ENCODE data around the gene P4HB.

P4HB gene

GRCh38 chr17:81821147-81821546 is 39.2 kb downstream of the P4HB start:
- Mint-ChIP-seq H3K36me3 (peaks cover 13% of the 10 kb centered on the region), H3K4me3 (no peak overlapping the region), H3K27ac (no peak overlapping the region), H3K4me1 (peaks cover 6% of the 10 kb centered on the region), H3K9me3 (no peaks in the 10 kb centered on the region), H3K27me3 (peaks cover 21% of the 10 kb centered on the region)
- no peak for ATAC-seq

DNA sequence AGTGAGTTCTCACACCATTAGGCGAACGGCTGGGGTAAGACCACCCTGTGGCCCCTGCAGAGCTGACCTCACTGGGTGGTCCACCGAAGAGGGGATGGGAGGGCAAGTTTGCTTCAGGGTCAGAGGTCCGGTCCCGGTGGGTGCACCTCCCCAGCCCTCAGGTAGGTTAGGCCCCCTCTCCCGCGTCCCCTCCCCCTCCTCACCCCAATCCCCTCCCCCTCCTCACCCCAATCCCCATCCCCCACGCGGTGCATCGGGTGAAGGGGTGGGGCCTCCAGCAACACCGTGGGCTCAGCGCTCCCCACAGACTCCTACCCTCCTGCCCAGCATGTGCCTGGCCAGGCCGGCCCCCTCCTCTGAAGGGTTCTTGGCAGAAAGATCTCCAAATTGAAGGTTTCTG is 40.6 kb downstream of the P4HB start:
- Mint-ChIP-seq H3K27me3 (peaks cover 25% of the 10 kb centered on the region), H3K9me3 (no peaks in the 10 kb centered on the region), H3K27ac (no peak overlapping the region), H3K4me1 (no peaks in the 10 kb centered on the region), H3K4me3 (no peak overlapping the region), H3K36me3 (peaks cover 8% of the 10 kb centered on the region)
- no peak for ATAC-seq

GRCh38 chr17:81817758-81818147 is 42.6 kb downstream of the P4HB start:
- Mint-ChIP-seq H3K36me3 (no peaks in the 10 kb centered on the region), H3K4me1 (no peaks in the 10 kb centered on the region), H3K4me3 (no peak overlapping the region), H3K27ac (no peak overlapping the region), H3K27me3 (peaks cover 26% of the 10 kb centered on the region), H3K9me3 (no peaks in the 10 kb centered on the region)
- ATAC-seq: no peak

- Mint-ChIP-seq H3K9me3 (no peaks in the 10 kb centered on the region), H3K36me3 (no peaks in the 10 kb centered on the region), H3K4me1 (no peaks in the 10 kb centered on the region), H3K27ac (no peak overlapping the region), H3K4me3 (no peak overlapping the region), H3K27me3 (peaks cover 44% of the 10 kb centered on the region)
- no peak for ATAC-seq
These were observed 44.7 kb downstream of the P4HB start for GRCh38 chr17:81815646-81815986.

DNA sequence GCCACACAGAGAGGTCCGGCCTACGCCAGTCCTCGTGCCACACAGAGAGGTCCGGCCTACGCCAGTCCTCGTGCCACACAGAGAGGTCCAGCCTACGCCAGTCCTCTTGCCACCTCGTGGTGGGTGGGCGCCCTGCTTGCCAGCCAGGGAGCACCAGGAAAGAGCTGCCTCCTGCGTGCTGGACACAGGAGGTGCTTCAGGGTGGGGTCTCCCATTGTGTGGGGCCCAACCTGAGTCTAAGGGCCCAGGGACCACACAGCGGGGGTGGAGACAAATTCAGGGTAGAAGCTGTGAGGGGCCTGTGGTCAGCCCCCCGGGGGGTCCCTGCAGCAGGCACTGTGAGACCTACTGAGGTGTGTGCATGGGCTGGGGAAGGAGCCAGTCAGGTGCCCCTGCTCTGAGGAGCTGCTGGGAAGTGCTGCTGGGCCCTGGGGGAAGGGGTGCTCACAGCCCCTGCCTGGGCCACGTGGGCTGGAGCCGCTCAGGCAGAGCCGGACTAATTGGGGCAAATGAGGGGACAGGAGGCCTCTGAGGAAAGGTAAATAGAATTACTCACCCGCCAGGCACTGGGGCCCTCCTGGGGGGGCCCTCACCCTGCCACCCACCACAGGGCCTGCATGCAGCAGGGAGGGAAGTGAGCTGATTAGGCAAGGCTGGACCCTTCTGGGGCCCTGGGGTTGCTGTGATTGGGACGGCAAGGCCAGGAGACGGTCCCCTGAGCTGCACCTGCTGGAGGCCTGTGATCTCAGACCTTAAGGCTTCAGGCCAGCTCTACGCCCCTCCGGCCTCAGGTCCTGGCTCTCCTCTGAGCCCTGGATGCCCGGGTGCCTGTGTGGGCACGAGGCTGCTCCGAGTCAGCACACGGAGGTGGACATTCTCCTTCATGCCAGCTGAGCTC is 45.3 kb downstream of the P4HB start:
- Mint-ChIP-seq H3K27me3 (peaks cover 50% of the 10 kb centered on the region), H3K9me3 (no peaks in the 10 kb centered on the region), H3K4me3 (no peak overlapping the region), H3K4me1 (no peaks in the 10 kb centered on the region), H3K27ac (no peak overlapping the region), H3K36me3 (no peaks in the 10 kb centered on the region)
- ATAC-seq: no peak

GRCh38 chr17:81813861-81814683 is 46.3 kb downstream of the P4HB start:
- no peak for ATAC-seq
- no peak overlapping the region for H3K4me3 Mint-ChIP-seq
- H3K36me3 Mint-ChIP-seq: no peaks in the 10 kb centered on the region
- H3K4me1 Mint-ChIP-seq: peaks cover 4% of the 10 kb centered on the region
- H3K9me3 Mint-ChIP-seq: no peaks in the 10 kb centered on the region
- H3K27me3 Mint-ChIP-seq: peaks cover 59% of the 10 kb centered on the region
- no peak overlapping the region for H3K27ac Mint-ChIP-seq

DNA sequence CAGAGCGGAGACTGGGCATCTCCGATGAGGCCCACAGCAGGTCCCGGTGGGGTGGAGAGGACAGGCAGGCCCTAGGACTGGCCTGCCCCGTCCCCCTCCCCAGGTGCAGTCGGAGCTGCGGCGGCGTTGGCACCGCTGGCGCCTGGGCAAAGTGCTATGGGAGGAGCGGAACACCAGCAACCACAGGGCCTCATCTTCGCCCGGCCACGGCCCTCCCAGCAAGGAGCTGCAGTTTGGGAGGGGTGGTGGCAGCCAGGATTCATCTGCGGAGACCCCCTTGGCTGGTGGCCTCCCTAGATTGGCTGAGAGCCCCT is 47.0 kb downstream of the P4HB start:
- no peak overlapping the region for H3K27ac Mint-ChIP-seq
- no peaks in the 10 kb centered on the region for H3K9me3 Mint-ChIP-seq
- H3K36me3 Mint-ChIP-seq: no peaks in the 10 kb centered on the region
- H3K4me3 Mint-ChIP-seq: no peak overlapping the region
- no peak for ATAC-seq
- H3K27me3 Mint-ChIP-seq: peaks cover 67% of the 10 kb centered on the region
- H3K4me1 Mint-ChIP-seq: peaks cover 7% of the 10 kb centered on the region

DNA sequence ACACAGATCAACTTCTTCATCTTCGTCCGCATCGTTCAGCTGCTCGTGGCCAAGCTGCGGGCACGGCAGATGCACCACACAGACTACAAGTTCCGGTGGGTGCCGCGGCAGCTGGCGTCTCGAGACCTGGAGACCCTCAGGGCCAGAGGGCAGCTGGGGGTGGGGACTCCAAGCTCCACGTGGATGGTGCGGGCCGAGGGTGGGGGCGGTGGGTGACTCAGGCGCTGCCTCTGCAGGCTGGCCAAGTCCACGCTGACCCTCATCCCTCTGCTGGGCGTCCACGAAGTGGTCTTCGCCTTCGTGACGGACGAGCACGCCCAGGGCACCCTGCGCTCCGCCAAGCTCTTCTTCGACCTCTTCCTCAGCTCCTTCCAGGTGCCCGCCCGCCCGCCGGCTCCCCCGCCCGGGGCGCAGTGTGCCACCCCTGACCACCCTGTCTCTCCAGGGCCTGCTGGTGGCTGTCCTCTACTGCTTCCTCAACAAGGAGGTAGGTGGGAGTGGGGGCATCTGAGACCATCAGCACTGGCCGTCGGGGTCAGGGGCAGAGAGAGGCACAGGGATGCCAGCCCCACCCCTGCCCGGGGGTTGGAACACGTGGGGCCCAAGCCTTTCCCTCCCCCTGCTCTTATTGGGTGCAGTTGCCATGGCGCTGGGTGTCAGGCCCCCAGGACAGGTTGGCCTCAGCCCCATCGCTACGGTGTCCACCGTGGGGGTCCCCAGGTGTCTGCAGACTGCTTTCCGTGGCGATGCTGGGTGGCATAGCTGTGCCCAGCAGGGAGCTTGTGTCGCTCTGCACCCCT is 47.6 kb downstream of the P4HB start:
- Mint-ChIP-seq H3K4me1 (peaks cover 7% of the 10 kb centered on the region), H3K4me3 (no peak overlapping the region)

DNA sequence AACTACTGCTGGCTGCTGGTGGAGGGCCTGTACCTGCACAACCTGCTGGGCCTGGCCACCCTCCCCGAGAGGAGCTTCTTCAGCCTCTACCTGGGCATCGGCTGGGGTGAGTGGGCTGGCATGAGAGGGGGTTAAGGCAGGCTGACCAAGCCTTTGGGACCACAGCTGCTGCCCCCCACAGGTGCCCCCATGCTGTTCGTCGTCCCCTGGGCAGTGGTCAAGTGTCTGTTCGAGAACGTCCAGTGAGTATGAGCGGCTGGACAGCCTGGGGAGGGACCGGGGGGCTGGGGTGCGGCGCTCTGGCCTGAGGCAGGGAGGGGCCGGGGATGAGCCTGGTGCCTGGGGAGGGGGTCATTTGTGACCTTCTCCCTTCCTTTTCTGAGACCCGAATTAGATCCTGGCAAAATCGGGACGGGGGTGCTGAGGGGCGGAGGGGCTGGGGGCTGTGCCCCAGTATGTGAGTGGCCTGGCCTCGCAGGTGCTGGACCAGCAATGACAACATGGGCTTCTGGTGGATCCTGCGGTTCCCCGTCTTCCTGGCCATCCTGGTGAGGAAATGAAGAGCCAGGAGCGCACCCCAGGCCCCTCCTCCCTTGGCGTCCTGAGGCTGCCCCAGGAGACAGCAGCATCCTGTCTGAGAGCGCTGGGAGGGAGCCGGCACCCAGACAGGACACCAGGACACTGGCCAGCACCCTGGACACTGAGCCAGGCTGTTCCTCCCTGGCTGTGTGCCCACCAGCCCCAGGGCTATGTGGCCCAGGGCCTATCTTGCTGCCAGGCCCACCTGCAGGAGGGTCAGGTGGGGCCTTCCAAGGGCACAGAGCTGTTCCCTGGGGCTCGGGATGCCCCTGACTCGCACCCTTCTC is 48.4 kb downstream of the P4HB start:
- no peaks in the 10 kb centered on the region for H3K9me3 Mint-ChIP-seq
- H3K27me3 Mint-ChIP-seq: peaks cover 68% of the 10 kb centered on the region
- H3K4me1 Mint-ChIP-seq: peaks cover 7% of the 10 kb centered on the region
- no peak overlapping the region for H3K27ac Mint-ChIP-seq
- H3K4me3 Mint-ChIP-seq: no peak overlapping the region
- ATAC-seq: no peak
- H3K36me3 Mint-ChIP-seq: no peaks in the 10 kb centered on the region

More for the DNA sequence above, 47.6 kb downstream of the P4HB start:
- Mint-ChIP-seq H3K27ac (no peak overlapping the region), H3K9me3 (no peaks in the 10 kb centered on the region), H3K36me3 (no peaks in the 10 kb centered on the region), H3K27me3 (peaks cover 68% of the 10 kb centered on the region)
- ATAC-seq: no peak

GRCh38 chr17:81810892-81811704 is 49.2 kb downstream of the P4HB start:
- Mint-ChIP-seq H3K36me3 (no peaks in the 10 kb centered on the region), H3K27ac (no peak overlapping the region), H3K4me3 (no peak overlapping the region), H3K4me1 (peaks cover 7% of the 10 kb centered on the region), H3K27me3 (peaks cover 68% of the 10 kb centered on the region), H3K9me3 (no peaks in the 10 kb centered on the region)
- ATAC-seq: no peak

DNA sequence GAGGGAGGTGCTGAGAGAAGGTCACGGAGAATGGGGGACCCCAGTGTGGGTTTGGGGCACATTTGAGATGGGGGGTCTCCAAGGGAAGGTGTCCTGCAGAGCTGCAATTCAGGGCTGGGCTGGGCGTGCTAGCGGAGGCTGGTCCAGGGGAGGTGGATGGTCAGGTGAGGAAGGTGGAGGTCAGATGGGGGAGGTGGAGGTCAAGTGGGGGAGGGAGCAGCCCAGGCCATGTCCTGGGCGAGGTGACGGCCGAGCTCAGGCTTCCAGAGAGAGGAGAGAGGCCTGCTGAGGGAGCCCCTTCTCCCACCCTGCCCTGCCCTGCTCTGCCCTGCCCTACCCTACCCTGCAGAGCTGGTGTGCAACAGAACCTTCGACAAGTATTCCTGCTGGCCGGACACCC is 49.9 kb downstream of the P4HB start:
- H3K36me3 Mint-ChIP-seq: no peaks in the 10 kb centered on the region
- no peak for ATAC-seq
- no peaks in the 10 kb centered on the region for H3K9me3 Mint-ChIP-seq
- peaks cover 69% of the 10 kb centered on the region for H3K27me3 Mint-ChIP-seq
- H3K4me3 Mint-ChIP-seq: no peak overlapping the region
- H3K4me1 Mint-ChIP-seq: peaks cover 7% of the 10 kb centered on the region
- H3K27ac Mint-ChIP-seq: no peak overlapping the region

DNA sequence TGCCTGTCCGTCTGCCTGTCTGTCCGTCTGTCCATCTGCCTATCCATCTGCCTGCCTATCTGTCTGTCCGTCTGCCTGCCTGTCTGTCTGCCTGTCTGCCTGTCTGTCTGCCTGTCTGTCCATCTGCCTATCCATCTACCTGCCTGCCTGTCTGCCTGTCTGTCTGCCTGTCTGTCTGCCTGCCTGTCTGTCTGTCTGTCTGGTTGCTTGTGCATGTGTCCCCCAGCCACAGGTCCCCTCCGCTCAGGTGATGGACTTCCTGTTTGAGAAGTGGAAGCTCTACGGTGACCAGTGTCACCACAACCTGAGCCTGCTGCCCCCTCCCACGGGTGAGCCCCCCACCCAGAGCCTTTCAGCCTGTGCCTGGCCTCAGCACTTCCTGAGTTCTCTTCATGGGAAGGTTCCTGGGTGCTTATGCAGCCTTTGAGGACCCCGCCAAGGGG is 50.8 kb downstream of the P4HB start:
- no peaks in the 10 kb centered on the region for H3K9me3 Mint-ChIP-seq
- H3K36me3 Mint-ChIP-seq: no peaks in the 10 kb centered on the region
- H3K4me1 Mint-ChIP-seq: peaks cover 11% of the 10 kb centered on the region
- peaks cover 75% of the 10 kb centered on the region for H3K27me3 Mint-ChIP-seq
- H3K4me3 Mint-ChIP-seq: no peak overlapping the region
- no peak for ATAC-seq
- H3K27ac Mint-ChIP-seq: no peak overlapping the region

DNA sequence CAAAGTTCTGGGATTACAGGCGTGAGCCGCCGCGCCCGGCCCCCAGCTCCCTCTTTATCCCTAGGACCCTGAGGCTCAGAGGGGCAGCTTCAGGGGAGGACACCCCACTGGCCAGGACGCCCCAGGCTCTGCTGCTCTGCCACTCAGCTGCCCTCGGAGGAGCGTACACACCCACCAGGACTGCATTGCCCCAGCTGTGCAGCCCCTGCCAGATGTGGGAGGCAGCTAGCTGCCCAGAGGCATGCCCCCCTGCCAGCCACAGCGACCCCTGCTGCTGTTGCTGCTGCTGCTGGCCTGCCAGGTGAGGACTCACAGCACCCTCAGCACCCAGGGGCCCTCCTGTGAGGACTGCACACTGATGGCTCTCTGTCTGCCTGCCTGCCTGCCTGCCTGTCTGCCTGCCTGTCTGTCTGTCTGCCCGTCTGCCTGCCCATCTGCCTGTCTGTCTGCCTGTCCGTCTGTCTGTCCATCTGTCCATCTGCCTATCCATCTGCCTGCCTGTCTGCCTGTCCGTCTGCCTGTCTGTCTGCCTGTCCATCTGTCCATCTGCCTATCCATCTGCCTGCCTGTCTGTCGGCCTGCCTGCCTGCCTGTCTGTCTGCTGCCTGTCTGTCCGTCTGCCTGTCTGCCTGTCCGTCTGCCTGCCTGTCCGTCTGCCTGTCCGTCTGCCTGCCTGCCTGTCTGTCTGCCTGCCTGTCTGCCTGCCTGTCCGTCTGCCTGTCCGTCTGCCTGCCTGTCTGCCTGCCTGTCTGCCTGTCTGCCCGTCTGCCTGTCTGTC is 51.4 kb downstream of the P4HB start:
- Mint-ChIP-seq H3K27ac (no peak overlapping the region), H3K4me1 (peaks cover 11% of the 10 kb centered on the region), H3K36me3 (no peaks in the 10 kb centered on the region), H3K9me3 (no peaks in the 10 kb centered on the region), H3K27me3 (peaks cover 75% of the 10 kb centered on the region), H3K4me3 (no peak overlapping the region)
- ATAC-seq: no peak

Data from stimulated activated memory B cell treated with anti-CD40 and anti-IgM and Interleukin-4, amounts not matched to agents 10 μg/mL and 1 μg/mL and 100 μg/mL, for 72 hours (primary cell).